PC-3 (cell line): Measurements from ENCODE around the gene FAM171A1. TPM values are rescaled to one million over a fixed set of nuclear protein-coding genes. Genes with fewer than 3 reads are reported as not detected.
"Not testable (repeated sequence)": the region's sequence is repeated elsewhere in the genome, so short reads cannot be mapped to it uniquely, and the experiment has no call there.

ENCODE experiments used
- ATAC-seq: fragments of 200-7000 bp; cut with Tn5 transposase; 2 replicates; pipeline ENCODE4 v1.9.1; 2020; ENCODE audit warnings: mild to moderate bottlenecking, moderate library complexity
- BruUV-seq: library from RNA; stranded (reverse); fragments of 400-500 nt; replicated peaks from 2 replicates; lab custom pipeline; 2021; lab: Mats Ljungman, UMichigan
- CTCF ChIA-PET: fragments of 300-600 bp; sonication (Branson Sonifier 250); formaldehyde crosslinking; loops from one replicate; lab custom pipeline; 2022; ENCODE audit warnings: antibody characterized with exemption; lab: Charles Lee
- POLR2A ChIA-PET: fragments of 300-600 bp; sonication (Branson Sonifier 250); formaldehyde crosslinking; loops from one replicate; lab custom pipeline; 2022; ENCODE audit warnings: antibody characterized with exemption; ENCODE audit not compliant: unreplicated experiment; lab: Charles Lee
- DNase-seq: peaks from one replicate; pipeline ENCODE4 v3.0.0-alpha.2; 2015
- H2AFZ ChIP-seq: fragments of 300-600 bp; sonication (generic); 2 replicates; pipeline ENCODE4 v1.6.0; 2016; ENCODE audit warnings: antibody characterized with exemption, low read length
- H3F3A ChIP-seq: fragments of 300-600 bp; sonication (generic); one replicate; pipeline ENCODE4 v1.6.0; 2017; ENCODE audit warnings: antibody characterized with exemption, low read length, control low read depth, mild to moderate bottlenecking; ENCODE audit not compliant: unreplicated experiment
- H3K27ac ChIP-seq: fragments of 300-600 bp; sonication (generic); 2 replicates; pipeline ENCODE4 v1.5.1; 2016; ENCODE audit warnings: mild to moderate bottlenecking, low read length
- H3K27me3 ChIP-seq: fragments of 300-600 bp; sonication (generic); 2 replicates; pipeline ENCODE4 v1.6.1; 2016; ENCODE audit warnings: low read length, mixed read lengths
- H3K36me3 ChIP-seq: fragments of 300-600 bp; sonication (generic); 2 replicates; pipeline ENCODE4 v1.6.1; 2016; ENCODE audit warnings: low read depth, mixed run types, low read length, mixed read lengths
- H3K4me1 ChIP-seq: fragments of 300-600 bp; sonication (generic); 2 replicates; pipeline ENCODE4 v1.5.1; 2016; ENCODE audit warnings: low read length; ENCODE audit not compliant: insufficient read depth
- H3K4me2 ChIP-seq: fragments of 300-600 bp; sonication (generic); 2 replicates; pipeline ENCODE4 v1.6.0; 2016; ENCODE audit warnings: low read length
- H3K4me3 ChIP-seq: fragments of 300-600 bp; sonication (generic); 2 replicates; pipeline ENCODE4 v1.5.1; 2016; ENCODE audit warnings: mild to moderate bottlenecking, low read length, mixed read lengths
- H3K79me2 ChIP-seq: fragments of 300-600 bp; sonication (generic); 2 replicates; pipeline ENCODE4 v1.6.1; 2017; ENCODE audit warnings: low read length, mixed read lengths
- H3K9ac ChIP-seq: fragments of 300-600 bp; sonication (generic); 2 replicates; pipeline ENCODE4 v1.6.0; 2016; ENCODE audit warnings: mild to moderate bottlenecking, low read length
- H3K9me2 ChIP-seq: fragments of 300-600 bp; sonication (generic); replicated peaks from 2 replicates; pipeline ENCODE4 v1.6.1; 2016; ENCODE audit warnings: mixed run types, low read length, mixed read lengths
- H3K9me3 ChIP-seq: fragments of 300-600 bp; sonication (generic); 2 replicates; pipeline ENCODE4 v1.6.1; 2016; ENCODE audit warnings: low read length, mixed read lengths
- H4K20me1 ChIP-seq: fragments of 300-600 bp; sonication (generic); 2 replicates; pipeline ENCODE4 v1.6.1; 2016; ENCODE audit warnings: low read length, mixed read lengths
- EZH2 ChIP-seq: fragments of 300-600 bp; sonication (generic); IDR thresholded peaks from one replicate; pipeline ENCODE4 v1.6.1; 2017; ENCODE audit warnings: antibody characterized with exemption, mild to moderate bottlenecking, low read length; ENCODE audit not compliant: unreplicated experiment
- EZH2phosphoT487 ChIP-seq: fragments of 300-600 bp; sonication (generic); IDR thresholded peaks from 2 replicates; pipeline ENCODE4 v1.6.1; 2018; ENCODE audit warnings: mild to moderate bottlenecking, antibody characterized with exemption, low read length, borderline replicate concordance
- intact Hi-C: fragments of 100-400 bp; cut with micrococcal nuclease; formaldehyde crosslinking; loops from 2 replicates; pipeline ENCODE4 v1.9.0; 2023
- total RNA-seq: library from RNA; depleted of rRNA; stranded (reverse); fragments of >200 nt; gene quantifications from 2 replicates; pipeline ENCODE4 v1.2.3, GENCODE V29; 2014
- TF ChIP-seq, protein P1 (sequence below): fragments of 300-600 bp; sonication (generic); conservative IDR thresholded peaks from 2 replicates; pipeline ENCODE4 v1.5.1; 2017; ENCODE audit warnings: antibody characterized with exemption, low read depth, mild to moderate bottlenecking, low read length

Gene FAM171A1
- total RNA-seq, 1 experiment from 2014 or later: 10.4 TPM

DNA sequence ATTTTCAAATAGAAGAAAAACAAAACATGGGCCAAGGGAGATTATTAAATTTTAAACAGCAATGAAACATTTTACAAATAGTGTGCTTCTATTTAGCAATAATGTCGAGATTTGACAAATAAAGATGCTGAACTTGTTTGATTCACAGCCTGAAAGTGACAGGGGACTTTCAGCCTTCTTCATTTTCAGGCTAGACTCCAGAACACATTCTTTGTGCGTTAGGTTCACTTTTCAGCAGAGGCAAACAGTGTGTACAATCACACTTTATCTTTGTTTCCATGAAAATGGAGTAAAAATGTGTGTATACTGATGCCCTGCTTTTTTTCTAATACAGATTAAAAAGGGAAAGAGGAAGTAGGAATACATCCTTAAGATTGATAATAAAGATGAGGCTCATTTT, 35.6 kb downstream of the FAM171A1 start:
- BruUV-seq: no TSS peak
- ChIA-PET CTCF (no interaction called here), POLR2A (no interaction called here)
- DNase-seq (no peak), ATAC-seq (no peak)
- no peak overlapping the region for H3K4me2 ChIP-seq
- H3K9me3 ChIP-seq: no peaks in the 10 kb centered on the region
- H2AFZ ChIP-seq: no peak overlapping the region
- no peaks in the 10 kb centered on the region for H3K9me2 ChIP-seq
- no peaks in the 10 kb centered on the region for H3F3A ChIP-seq
- no peak overlapping the region for H3K27ac ChIP-seq
- TF ChIP-seq EZH2: no peak
- no peak for TF ChIP-seq EZH2phosphoT487
- TF ChIP-seq, protein P1, sequence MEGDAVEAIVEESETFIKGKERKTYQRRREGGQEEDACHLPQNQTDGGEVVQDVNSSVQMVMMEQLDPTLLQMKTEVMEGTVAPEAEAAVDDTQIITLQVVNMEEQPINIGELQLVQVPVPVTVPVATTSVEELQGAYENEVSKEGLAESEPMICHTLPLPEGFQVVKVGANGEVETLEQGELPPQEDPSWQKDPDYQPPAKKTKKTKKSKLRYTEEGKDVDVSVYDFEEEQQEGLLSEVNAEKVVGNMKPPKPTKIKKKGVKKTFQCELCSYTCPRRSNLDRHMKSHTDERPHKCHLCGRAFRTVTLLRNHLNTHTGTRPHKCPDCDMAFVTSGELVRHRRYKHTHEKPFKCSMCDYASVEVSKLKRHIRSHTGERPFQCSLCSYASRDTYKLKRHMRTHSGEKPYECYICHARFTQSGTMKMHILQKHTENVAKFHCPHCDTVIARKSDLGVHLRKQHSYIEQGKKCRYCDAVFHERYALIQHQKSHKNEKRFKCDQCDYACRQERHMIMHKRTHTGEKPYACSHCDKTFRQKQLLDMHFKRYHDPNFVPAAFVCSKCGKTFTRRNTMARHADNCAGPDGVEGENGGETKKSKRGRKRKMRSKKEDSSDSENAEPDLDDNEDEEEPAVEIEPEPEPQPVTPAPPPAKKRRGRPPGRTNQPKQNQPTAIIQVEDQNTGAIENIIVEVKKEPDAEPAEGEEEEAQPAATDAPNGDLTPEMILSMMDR: no peak
- no peaks in the 10 kb centered on the region for H3K27me3 ChIP-seq
- no peaks in the 10 kb centered on the region for H3K79me2 ChIP-seq
- H3K36me3 ChIP-seq: no peaks in the 10 kb centered on the region
- intact Hi-C loops: no loop called here
- no peak overlapping the region for H3K9ac ChIP-seq
- H3K4me1 ChIP-seq: no peaks in the 10 kb centered on the region
- no peak overlapping the region for H3K4me3 ChIP-seq
- H4K20me1 ChIP-seq: no peaks in the 10 kb centered on the region

DNA sequence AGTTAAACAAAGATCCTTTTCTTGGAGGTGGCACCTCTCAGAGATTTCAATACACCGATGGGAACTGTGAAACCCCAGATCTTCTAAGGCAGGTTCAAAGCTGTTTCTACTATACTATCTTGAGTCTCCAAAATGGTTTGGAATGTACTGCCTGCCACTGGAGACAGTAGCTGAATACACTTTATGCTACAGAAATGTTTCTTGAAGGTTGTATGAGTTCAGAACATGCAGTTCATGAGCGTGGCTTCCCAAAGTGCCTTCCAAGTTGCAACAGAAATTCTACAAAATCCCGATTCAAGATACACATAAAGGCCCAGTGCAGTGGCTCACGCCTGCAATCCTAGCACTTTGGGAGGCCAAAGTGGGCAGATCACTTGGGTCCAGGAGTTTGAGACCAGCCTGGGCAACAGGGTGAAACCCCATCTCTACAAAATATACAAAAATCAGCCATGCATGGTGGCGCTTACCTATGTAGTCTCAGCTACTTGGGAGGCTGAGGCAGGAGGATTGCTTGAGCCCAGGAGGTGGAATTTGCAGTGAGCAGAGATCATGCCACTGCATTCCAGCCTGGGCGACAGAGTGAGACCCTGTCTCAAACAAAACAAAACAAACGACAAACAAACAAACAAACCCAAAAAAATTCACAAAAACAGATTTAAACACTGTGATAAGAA, 36.3 kb downstream of the FAM171A1 start:
- H3K79me2 ChIP-seq: no peaks in the 10 kb centered on the region
- H3K9me2 ChIP-seq: no peaks in the 10 kb centered on the region
- no peak overlapping the region for H3K4me2 ChIP-seq
- ATAC-seq: no peak
- no peak overlapping the region for H2AFZ ChIP-seq
- no peaks in the 10 kb centered on the region for H3K36me3 ChIP-seq
- H3K4me3 ChIP-seq: no peak overlapping the region
- H3F3A ChIP-seq: no peaks in the 10 kb centered on the region
- no peak for DNase-seq
- H3K27ac ChIP-seq: no peak overlapping the region
- no peaks in the 10 kb centered on the region for H3K4me1 ChIP-seq
- ChIA-PET CTCF (no interaction called here), POLR2A (no interaction called here)
- H4K20me1 ChIP-seq: no peaks in the 10 kb centered on the region
- no TSS peak for BruUV-seq
- no peaks in the 10 kb centered on the region for H3K27me3 ChIP-seq
- intact Hi-C loops: no loop called here
- no peak overlapping the region for H3K9ac ChIP-seq
- TF ChIP-seq EZH2phosphoT487: no peak
- TF ChIP-seq, protein P1: no peak
- TF ChIP-seq EZH2: no peak
- H3K9me3 ChIP-seq: no peaks in the 10 kb centered on the region

DNA sequence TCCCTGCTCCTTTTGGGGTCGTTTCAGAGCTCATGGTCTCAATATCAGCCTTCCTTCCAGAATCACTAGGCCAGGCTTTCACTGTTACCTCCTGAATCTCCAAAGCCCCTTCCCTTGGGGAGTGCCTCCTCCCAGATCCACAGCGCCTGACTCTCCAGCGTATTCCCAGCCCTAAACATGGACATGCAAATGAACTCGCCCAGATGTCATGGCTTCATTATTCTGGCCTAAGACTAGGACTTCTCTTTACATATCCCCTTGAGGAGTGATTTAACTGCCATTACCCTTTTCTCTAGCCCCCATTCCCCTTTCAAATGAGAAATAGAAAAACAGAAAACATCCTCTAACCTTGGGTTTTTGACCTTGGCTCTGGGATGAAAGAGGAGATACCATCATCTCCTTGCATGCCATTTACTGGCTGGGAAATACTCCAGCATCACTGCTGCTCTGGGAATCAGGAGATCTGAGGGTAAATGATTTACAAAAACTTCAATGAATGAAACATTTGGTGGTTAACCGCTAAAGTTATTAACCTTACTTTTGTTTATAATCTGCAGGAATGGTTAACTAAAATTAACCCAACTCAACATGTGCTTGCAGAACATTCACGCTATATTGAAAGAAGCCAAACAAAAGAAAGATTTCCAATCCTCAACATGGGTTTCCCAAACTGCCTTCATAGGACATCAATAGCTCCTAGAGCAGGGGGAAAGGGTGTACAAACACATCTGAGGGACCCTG, 37.0 kb downstream of the FAM171A1 start:
- intact Hi-C loops: no loop called here
- Histone ChIP-seq H3K4me1 (no peaks in the 10 kb centered on the region), H3K27ac (no peak overlapping the region), H3K4me3 (no peak overlapping the region), H2AFZ (no peak overlapping the region), H3K79me2 (no peaks in the 10 kb centered on the region), H4K20me1 (no peaks in the 10 kb centered on the region), H3K9me3 (no peaks in the 10 kb centered on the region), H3K36me3 (no peaks in the 10 kb centered on the region), H3K27me3 (no peaks in the 10 kb centered on the region), H3K9me2 (no peaks in the 10 kb centered on the region), H3K4me2 (no peak overlapping the region), H3K9ac (no peak overlapping the region), H3F3A (no peaks in the 10 kb centered on the region)
- ChIA-PET CTCF (no interaction called here), POLR2A (no interaction called here)
- BruUV-seq: no TSS peak
- DNase-seq (no peak), ATAC-seq (no peak)
- no peak for TF ChIP-seq EZH2
- TF ChIP-seq, protein P1: no peak
- no peak for TF ChIP-seq EZH2phosphoT487

DNA sequence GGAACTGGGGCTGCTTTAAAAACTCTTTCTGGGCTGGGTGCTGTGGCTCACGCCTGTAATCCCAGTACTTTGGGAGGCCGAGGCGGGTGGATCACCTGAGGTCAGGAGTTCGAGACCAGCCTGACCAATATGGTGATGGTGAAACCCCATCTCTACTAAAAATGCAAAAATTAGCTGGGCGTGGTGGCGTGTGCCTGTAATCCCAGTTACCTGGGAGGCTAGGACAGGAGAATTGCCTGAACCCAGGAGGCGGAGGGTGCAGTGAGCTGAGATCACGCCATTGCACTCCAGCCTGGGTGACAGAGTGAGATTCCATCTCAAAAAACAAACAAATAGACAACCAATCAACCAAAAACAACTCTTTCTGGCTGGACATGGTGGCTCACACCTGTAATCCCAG, 37.9 kb downstream of the FAM171A1 start:
- DNase-seq, H3K9ac ChIP-seq, H3K9me3 ChIP-seq, BruUV-seq, H3K27ac ChIP-seq, POLR2A ChIA-PET, CTCF ChIA-PET, H3K36me3 ChIP-seq, H3K79me2 ChIP-seq, H4K20me1 ChIP-seq, ATAC-seq, intact Hi-C loops, H3K4me3 ChIP-seq, H3K27me3 ChIP-seq, H3F3A ChIP-seq, H3K9me2 ChIP-seq, H3K4me2 ChIP-seq, H3K4me1 ChIP-seq, H2AFZ ChIP-seq: not testable (repeated sequence)
